Measurements from ENCODE around the gene SERPINA6.

- TF ChIP-seq YY1 (IDR thresholded peaks at IDR 0.05; ENCODE audit: insufficient read depth, insufficient read length), result no peak
- no peak for TF ChIP-seq SUZ12 (IDR thresholded peaks at IDR 0.05; ENCODE audit: extremely low read depth, insufficient read depth, insufficient read length)
Observed at GRCh38 chr14:94312481-94313246, 10.5 kb downstream of the SERPINA6 start.

All from NT2/D1 (cell line).